PC-9 (cell line): ENCODE measurements around the gene VEPH1. TPM values are rescaled to one million over a fixed set of nuclear protein-coding genes. Genes with fewer than 3 reads are reported as not detected.
A peak's percentile ranks its signal among the peaks of the same experiment; 100 is the strongest.

Experiments used
- BruUV-seq: library from RNA; stranded (reverse); fragments of 400-500 nt; replicated peaks from 2 replicates; lab custom pipeline; 2021; lab: Mats Ljungman, UMichigan
- CTCF ChIA-PET: fragments of 300-600 bp; sonication (Branson Sonifier 250); formaldehyde crosslinking; loops from one replicate; lab custom pipeline; 2022; ENCODE audit warnings: antibody characterized with exemption; lab: Charles Lee
- POLR2A ChIA-PET: fragments of 300-600 bp; sonication (Branson Sonifier 250); formaldehyde crosslinking; loops from one replicate; lab custom pipeline; 2022; ENCODE audit warnings: antibody characterized with exemption; ENCODE audit not compliant: unreplicated experiment; lab: Charles Lee
- DNase-seq, 2 experiments: peaks; one replicate each; pipeline versions ENCODE4 v3.0.0 to v3.0.0-alpha.2; 2015 to 2022; ENCODE audit warnings: mixed read lengths in 1 of 2
- H2AFZ ChIP-seq: fragments of 200-600 bp; sonication (generic); 2 replicates; pipeline ENCODE4 v1.8.1; 2017; ENCODE audit warnings: antibody characterized with exemption
- H3F3A ChIP-seq: fragments of 200-600 bp; sonication (generic); 2 replicates; pipeline ENCODE4 v1.8.1; 2017; ENCODE audit warnings: antibody characterized with exemption, mild to moderate bottlenecking, low read depth; ENCODE audit not compliant: insufficient read depth
- H3K27ac ChIP-seq: fragments of 200-600 bp; sonication (generic); 2 replicates; pipeline ENCODE4 v1.6.1; 2016; ENCODE audit warnings: mixed run types
- H3K27me3 ChIP-seq: fragments of 200-600 bp; sonication (generic); 2 replicates; pipeline ENCODE4 v1.6.1; 2016; ENCODE audit warnings: low read depth, mixed run types; ENCODE audit not compliant: insufficient read depth
- H3K36me3 ChIP-seq: fragments of 200-600 bp; sonication (generic); 2 replicates; pipeline ENCODE4 v1.6.1; 2016; ENCODE audit warnings: low read depth, mixed run types
- H3K4me1 ChIP-seq: fragments of 200-600 bp; sonication (generic); replicated peaks from 2 replicates; pipeline ENCODE4 v1.6.1; 2016; ENCODE audit warnings: mixed run types; ENCODE audit not compliant: insufficient read depth
- H3K4me2 ChIP-seq: fragments of 200-600 bp; sonication (generic); 2 replicates; pipeline ENCODE4 v1.6.1; 2017; ENCODE audit warnings: mixed run types
- H3K4me3 ChIP-seq: fragments of 200-600 bp; sonication (generic); 2 replicates; pipeline ENCODE4 v1.6.1; 2016; ENCODE audit warnings: mixed run types
- H3K79me2 ChIP-seq: fragments of 200-600 bp; sonication (generic); 2 replicates; pipeline ENCODE4 v1.6.1; 2017; ENCODE audit warnings: low read depth, mixed run types
- H3K9me2 ChIP-seq: fragments of 200-600 bp; sonication (generic); 2 replicates; pipeline ENCODE4 v1.8.1; 2017; ENCODE audit warnings: mild to moderate bottlenecking; ENCODE audit not compliant: insufficient read depth
- H3K9me3 ChIP-seq: fragments of 200-600 bp; sonication (generic); 2 replicates; pipeline ENCODE4 v1.8.1; 2016; ENCODE audit warnings: low read depth; ENCODE audit not compliant: insufficient read depth
- H4K20me1 ChIP-seq: fragments of 200-600 bp; sonication (generic); 2 replicates; pipeline ENCODE4 v1.8.1; 2017; ENCODE audit not compliant: insufficient read depth
- CTCF ChIP-seq: fragments of 200-600 bp; sonication (generic); conservative IDR thresholded peaks from 2 replicates; pipeline ENCODE4 v1.6.1; 2017; ENCODE audit warnings: mixed run types, antibody characterized with exemption, mild to moderate bottlenecking, moderate library complexity
- EZH2 ChIP-seq: fragments of 200-600 bp; sonication (generic); IDR thresholded peaks from 2 replicates; pipeline ENCODE4 v1.8.0; 2017; ENCODE audit warnings: antibody characterized with exemption, low read depth
- intact Hi-C: fragments of 100-400 bp; cut with micrococcal nuclease; formaldehyde crosslinking; loops from one replicate; pipeline ENCODE4 v1.10.0; 2022; ENCODE audit not compliant: unreplicated experiment
- total RNA-seq: library from RNA; stranded (reverse); gene quantifications from 2 replicates; pipeline ENCODE4 v1.2.3, GENCODE V29; 2021

The VEPH1 gene
- total RNA-seq, 1 experiment from 2014 or later = 4.0 TPM

GRCh38 chr3:157529751-157530150 is 26.5 kb upstream of the VEPH1 start:
- H2AFZ ChIP-seq = no peak overlapping the region

DNA sequence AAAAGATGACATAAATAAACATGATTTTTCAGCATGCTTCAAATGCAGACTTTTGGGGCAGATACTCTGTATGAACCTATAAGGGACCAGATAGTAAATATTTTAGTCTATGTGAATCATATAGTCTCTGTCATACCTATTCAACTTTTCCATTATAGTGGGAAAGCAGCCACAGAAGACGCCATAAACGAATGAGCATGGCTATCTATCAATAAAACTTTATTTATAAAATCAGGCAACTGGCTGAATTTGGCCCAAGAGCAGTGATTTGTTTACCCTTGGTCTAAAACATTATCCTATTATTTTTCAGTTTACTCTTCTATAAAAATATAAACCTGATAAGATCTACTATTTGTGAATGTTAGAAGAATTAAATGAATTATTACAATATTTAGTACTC is 25.9 kb upstream of the VEPH1 start:
- no peak for TF ChIP-seq CTCF
- no peak for TF ChIP-seq EZH2
- Histone ChIP-seq H4K20me1 (no peaks in the 10 kb centered on the region), H3F3A (no peaks in the 10 kb centered on the region), H3K4me2 (no peak overlapping the region), H3K27me3 (no peaks in the 10 kb centered on the region), H3K27ac (no peak overlapping the region), H3K79me2 (no peaks in the 10 kb centered on the region), H3K4me3 (no peak overlapping the region), H3K36me3 (no peaks in the 10 kb centered on the region), H2AFZ (no peak overlapping the region), H3K9me2 (no peaks in the 10 kb centered on the region), H3K4me1 (peaks cover 6% of the 10 kb centered on the region), H3K9me3 (no peaks in the 10 kb centered on the region)
- intact Hi-C loops = no loop called here
- BruUV-seq = no TSS peak
- CTCF ChIA-PET = no interaction called here
- POLR2A ChIA-PET = no interaction called here
- no peak for DNase-seq

More at GRCh38 chr3:157529751-157530150, 26.5 kb upstream of the VEPH1 start:
- H3K79me2 ChIP-seq = no peaks in the 10 kb centered on the region
- POLR2A ChIA-PET = no interaction called here
- CTCF ChIA-PET = interaction anchor here (0.6 kb wide), 1 partner anchor 1009 kb away, joined by 3 read pairs; no protein-coding TSS in a partner anchor
- H3K27ac ChIP-seq = no peak overlapping the region
- TF ChIP-seq CTCF = no peak
- no peak for TF ChIP-seq EZH2
- H4K20me1 ChIP-seq = no peaks in the 10 kb centered on the region
- DNase-seq = no peak
- no peak overlapping the region for H3K4me2 ChIP-seq
- no peaks in the 10 kb centered on the region for H3K9me2 ChIP-seq
- intact Hi-C loops = loop anchor here (10.0 kb wide), 1 partner anchor 785 kb away; no protein-coding TSS in a partner anchor
- no peaks in the 10 kb centered on the region for H3F3A ChIP-seq
- no peak overlapping the region for H3K4me3 ChIP-seq
- peaks cover 6% of the 10 kb centered on the region for H3K4me1 ChIP-seq
- no peaks in the 10 kb centered on the region for H3K36me3 ChIP-seq
- BruUV-seq = no TSS peak
- H3K9me3 ChIP-seq = no peaks in the 10 kb centered on the region
- H3K27me3 ChIP-seq = no peaks in the 10 kb centered on the region

DNA sequence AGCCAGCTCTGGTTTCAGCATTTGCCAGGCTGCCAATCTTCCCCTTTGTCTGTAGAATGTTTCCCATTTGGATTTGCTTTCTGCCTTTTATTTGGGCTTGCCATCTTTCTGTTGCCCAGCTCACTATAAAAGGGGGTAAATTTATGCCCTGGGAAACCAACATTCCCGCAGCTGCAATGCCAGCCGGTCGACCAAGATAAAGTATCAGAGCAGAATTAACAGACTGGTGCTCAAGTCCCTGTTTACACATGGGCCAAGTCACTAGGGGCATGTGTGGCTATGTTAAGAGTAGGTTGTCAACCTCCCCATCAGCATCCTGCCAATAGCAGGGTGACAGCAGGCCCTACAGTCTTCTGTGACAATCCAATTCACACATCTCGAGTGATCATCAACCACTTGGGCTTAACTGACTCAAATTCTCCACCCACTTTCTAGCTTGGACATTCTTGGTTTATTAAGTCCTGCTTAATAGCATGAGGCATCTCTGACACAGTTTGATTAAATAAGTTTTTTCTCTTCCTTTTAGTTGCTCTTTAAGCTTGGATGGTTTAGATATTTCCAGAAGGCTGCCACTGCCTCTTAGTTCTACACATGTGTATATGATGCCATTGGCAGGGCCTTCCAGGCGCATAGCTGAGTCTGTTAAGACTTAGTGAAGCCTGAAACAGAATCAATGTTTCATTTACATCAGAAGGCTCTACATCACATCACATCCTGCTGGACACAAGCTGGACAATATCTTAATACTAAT is 24.1 kb upstream of the VEPH1 start:
- POLR2A ChIA-PET = no interaction called here
- DNase-seq = no peak
- no peaks in the 10 kb centered on the region for H4K20me1 ChIP-seq
- intact Hi-C loops = no loop called here
- no peak overlapping the region for H3K4me3 ChIP-seq
- no peaks in the 10 kb centered on the region for H3K27me3 ChIP-seq
- H3K27ac ChIP-seq = no peak overlapping the region
- CTCF ChIA-PET = no interaction called here
- H3F3A ChIP-seq = no peaks in the 10 kb centered on the region
- H3K9me3 ChIP-seq = no peaks in the 10 kb centered on the region
- TF ChIP-seq CTCF (no peak), EZH2 (no peak)
- H3K36me3 ChIP-seq = no peaks in the 10 kb centered on the region
- no TSS peak for BruUV-seq
- no peaks in the 10 kb centered on the region for H3K9me2 ChIP-seq
- no peak overlapping the region for H3K4me2 ChIP-seq
- peak overlapping the region; percentile 21; the same call in 1 of the 2 replicates for H2AFZ ChIP-seq
- peaks cover 3% of the 10 kb centered on the region for H3K4me1 ChIP-seq
- no peaks in the 10 kb centered on the region for H3K79me2 ChIP-seq
